GM18870 (cell line): ENCODE measurements around the gene KIAA1614.

ENCODE experiments used
- ATAC-seq: cut with Tn5 transposase; IDR thresholded peaks from one replicate; pipeline ENCODE4 v1.9.1; 2021; ENCODE audit warnings: moderate library complexity; ENCODE audit not compliant: unreplicated experiment

KIAA1614 gene

DNA sequence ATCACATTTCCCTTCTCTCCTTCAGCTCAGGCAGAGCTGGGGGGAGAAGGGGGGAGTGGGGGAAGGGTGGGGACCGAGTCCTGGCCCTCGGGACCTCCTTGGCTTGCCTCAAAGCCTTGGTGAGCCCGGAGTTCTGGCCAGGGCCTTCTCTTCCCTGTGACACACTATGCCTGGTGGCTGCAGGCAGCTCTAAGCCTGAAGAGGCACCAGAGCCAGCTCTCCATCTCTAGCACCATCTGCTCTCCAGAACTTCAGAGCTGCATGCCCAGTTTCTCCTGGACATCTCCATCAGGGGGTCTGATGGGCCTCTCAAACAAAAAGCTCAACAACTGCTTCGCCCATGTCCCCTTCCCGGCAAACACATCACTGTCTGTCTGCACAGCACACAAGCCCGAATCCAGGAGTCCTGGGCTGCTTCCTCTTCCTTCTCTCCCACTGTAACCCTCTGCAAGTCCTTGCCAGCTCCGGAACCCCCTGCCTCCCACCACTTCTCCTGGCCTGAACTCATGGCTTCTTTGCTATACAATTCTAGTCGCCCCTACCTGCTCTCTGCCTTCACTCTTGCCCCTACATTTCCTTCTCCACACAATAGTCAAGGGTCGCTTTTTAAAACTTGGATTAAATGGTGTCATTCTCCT is 26.5 kb downstream of the KIAA1614 start:
- ATAC-seq: no peak

DNA sequence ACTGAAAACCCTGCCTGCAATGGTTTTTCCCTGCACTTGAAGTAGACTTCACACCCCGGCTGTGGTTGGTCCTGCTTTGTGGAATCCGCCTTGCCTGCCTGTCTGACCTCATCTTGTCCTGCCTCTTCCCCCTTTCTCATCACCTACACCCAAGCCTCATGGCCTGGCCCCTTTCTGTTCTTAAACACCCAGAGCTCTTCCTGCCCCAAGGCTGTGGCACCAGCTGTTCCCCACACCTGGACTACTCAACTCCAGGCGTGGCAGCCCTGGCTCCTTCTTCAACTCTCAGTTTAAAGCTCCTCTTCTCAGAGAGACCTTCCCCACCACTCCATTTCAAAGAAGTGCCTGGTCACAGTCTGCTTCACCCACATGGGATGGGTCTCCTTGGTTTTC is 27.0 kb downstream of the KIAA1614 start:
- no peak for ATAC-seq

DNA sequence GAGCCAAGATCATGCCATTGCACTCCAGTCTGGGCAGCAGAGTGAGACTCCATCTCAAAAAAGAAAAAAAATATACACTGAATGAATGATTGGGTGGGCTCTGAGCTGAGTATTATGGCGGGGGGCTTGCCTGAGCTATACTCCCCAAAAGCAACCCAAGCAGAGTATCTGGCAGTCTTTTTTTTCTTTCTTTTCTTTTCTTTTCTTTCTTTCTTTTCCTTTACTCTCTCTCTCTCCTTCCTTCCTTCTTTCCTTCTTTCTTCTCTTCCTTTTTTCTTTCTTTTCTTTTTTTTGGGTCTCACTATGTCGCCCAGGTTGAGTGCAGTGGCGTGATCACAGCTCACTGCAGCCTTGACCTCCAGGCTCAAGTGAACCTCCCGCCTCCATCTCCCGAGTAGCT is 27.7 kb downstream of the KIAA1614 start:
- no peak for ATAC-seq

DNA sequence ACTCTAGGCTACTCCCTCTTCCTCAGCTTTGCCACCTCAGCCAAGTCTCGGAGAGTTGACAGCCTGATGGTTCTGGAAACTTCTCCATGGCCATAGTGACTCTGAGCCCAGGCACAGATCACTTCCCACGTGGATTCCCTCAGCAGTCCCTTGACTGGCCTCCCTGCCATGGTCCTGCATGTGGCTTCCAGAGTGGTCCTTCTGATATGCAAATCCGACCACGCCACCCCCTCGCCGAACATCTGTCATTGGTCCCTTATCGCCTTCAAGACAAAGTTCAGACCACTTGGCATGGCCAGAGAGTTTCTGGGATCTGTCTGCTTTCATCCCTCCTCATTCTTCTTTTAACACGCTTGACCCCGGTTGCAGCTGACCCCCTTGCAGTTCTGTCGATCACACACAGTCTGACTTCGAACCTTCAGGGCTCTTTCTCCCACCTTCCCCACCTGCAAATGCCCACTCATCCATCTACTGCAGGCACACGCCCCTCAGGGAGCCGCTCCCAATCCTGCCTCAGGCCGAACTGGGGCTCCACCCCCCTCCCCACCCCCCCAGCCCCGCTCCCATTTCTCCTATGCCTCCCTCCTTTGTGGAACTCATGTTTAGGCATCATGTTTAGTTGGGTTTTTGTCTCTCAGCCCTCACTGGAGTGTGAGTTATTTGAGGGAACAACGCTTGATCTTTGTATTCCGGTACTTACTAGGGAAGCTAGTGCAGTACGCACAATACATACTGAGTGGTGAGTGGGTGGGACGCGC is 29.0 kb downstream of the KIAA1614 start:
- ATAC-seq: no peak

- ATAC-seq: no peak
Measured at GRCh38 chr1:180945151-180945550, 32.5 kb downstream of the KIAA1614 start.

- ATAC-seq: no peak
Measured at GRCh38 chr1:180945551-180945950, 32.9 kb downstream of the KIAA1614 start.

DNA sequence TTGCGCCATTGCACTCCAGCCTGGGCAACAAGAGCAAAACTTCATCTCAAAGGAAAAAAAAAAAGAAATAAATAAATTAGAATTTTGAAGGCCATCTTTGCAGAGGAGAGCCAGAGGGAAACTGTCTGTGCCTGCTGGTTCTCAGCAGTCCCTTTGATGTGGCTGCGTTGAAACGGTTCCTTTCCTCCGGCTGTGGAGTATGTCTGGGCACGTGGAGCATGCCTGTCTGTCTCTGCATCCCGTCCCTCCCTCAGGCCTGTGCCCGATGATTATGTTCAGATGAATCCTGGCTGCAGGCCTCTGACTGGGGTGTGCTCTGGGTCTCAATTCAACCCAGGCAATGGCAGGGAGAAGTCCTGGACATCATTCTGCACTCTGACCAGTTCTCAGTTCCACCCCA is 33.4 kb downstream of the KIAA1614 start:
- ATAC-seq: no peak

DNA sequence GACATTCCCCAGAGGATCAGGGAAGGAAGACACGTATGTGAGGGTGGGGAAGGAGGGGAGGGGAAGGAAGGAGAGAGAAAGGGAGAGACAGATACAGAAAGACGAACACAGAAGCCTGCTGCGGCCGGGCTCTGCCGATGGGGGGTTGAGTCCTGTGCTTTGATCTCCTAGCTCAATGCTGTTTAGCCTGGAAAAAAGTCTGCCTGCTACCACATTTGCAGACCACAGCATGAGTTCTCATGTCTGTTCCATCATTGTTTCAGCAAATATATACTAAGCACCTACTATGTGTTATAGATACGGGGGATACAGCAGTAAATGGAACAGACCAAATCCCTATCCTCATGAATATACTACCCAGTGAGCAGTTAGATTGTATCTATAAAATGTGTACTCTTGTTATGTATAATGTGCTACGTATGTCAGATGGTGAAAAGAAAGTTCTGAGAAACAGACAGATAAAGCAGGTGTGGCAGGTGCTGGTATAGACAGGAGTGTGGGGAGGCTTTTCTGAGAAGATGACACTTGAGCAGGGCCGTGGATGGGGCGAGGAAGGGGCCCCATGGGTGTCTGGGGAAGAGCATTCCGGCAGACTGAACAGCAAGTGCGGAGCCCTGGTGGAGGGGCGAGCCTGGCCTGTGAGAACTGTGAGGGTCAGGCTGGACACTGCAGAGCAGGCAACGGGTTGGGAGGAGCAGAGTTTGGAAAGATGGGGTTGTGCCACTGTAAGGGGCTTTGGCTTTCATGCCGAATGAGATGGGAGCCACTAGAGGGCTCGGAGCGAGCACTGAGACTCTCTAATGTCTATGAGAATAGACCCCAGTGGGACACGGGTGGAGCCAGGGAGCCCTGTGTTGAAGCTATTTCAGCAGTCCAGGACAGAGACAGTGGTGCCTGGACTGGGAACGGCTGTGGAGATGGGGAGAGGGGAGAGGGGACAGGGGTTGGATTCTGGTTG is 34.1 kb downstream of the KIAA1614 start:
- ATAC-seq: no peak

DNA sequence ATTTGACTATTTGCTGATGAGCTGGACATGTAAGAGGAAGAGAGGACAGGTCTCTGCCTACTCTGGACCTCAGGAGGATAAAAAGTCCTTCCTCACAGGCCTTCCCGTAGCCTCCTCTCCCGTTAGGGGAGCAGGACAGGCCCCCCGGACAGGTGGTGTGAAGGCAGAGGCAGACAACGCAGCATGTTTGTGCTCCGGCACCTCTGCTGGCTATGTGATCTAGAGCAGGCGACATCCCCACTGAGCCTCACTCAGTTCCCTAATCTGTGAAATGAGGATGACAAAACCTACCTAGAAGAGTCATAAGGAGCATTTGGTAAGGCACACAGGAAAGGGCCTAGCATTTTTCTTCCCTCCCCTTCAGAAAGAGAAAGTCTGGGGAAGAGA is 34.8 kb downstream of the KIAA1614 start:
- ATAC-seq: no peak

DNA sequence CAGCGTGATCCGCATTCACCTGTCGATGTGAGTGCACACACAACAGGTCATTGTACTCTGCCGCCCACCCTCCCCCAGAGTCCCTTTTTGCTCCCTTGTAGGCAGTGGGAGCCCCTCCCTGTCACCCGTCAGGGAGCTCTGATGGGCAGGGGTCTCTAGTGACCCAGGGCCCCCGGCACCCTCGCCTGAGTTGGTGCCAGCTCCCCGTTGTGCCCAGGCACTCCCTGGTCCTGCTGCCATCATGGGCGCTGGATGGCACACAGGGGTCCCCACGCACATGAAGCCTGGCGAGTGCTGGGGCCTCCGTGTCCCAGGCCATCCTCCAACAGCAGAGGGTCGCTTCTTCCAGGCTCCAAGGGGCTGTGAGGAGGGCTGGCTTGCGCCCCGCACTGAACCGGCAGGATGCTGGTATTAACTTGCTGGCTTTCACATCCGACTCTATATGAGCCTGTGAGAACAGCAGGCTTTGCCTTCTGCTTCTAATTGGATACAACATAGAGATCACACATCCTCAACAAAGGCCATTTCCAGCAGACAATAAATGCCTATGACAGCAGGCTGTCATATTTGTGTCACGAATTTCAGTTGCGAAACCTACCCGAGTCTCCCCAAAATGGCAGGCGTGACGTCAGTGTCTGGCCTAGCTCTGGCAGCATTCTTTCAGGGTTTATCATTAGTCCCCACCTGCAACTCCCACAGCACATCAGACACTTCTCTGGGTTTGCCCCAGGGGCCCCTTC is 35.4 kb downstream of the KIAA1614 start:
- no peak for ATAC-seq

DNA sequence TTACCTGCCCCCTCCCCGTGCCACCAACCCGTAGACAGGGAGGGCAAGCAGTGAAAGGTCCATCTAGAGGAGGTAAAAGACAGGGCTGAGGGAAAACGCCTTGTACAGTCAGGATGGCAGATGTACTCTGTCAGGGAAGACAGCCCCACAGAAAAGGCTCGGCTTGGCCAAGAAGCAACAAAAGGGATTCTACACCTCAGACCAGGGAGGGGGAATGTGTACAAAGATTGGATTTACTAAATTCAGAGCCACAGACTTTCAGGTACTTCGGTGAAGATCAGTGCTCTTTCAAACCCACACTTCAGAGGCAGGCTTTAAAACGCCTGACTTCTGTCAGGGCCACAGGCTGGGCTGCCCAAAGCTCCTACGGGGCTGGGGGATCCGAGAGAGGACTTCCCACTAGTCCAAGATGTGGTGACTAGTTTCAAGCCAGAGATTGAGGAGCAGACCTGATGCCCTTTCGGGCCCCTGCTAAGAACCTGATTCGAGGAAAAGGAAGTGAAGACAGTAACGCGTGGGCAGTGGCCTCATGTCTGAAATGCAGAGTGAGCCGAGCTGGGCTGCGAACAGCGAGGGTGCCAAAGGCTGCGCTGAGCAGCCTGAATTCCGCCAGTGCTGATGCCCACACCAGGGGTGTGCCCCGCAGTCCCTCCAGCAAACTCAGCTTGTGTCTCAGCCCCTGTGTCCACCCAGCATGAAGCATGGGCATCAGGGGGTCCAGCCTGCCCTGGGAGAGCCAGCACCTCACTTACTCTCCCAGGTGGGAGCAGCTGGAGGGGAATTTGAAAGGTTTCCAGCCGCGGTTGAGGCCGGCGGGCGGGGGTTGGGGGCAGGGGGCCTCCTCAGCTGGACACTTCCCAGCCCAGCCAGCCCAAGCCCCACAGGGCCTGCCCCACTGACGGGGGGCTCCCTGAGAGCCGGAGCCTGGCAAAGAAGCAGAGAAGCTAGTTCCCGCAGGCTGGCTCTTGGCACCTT is 36.2 kb downstream of the KIAA1614 start:
- ATAC-seq: no peak

DNA sequence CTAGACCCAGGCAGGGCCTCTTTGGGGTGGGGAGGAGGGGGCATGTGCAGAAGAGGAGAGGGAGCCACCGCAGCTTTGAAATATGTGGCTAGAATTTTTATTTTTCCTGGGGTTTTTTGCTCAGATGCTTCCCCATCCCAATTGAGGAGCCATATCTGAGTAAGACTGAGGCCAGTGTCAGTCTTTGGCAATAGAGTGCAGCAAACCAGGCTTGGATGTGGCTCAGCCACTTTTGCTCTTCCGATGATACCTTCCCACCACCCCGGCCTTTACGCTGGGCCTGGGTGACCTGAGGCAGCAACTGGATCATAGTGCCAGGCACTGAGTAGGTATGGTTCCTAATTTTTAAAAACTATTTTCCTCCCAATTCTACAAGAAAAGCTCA is 36.9 kb downstream of the KIAA1614 start:
- ATAC-seq: no peak

- ATAC-seq: no peak
Measured at GRCh38 chr1:180950321-180950720, 37.6 kb downstream of the KIAA1614 start.

DNA sequence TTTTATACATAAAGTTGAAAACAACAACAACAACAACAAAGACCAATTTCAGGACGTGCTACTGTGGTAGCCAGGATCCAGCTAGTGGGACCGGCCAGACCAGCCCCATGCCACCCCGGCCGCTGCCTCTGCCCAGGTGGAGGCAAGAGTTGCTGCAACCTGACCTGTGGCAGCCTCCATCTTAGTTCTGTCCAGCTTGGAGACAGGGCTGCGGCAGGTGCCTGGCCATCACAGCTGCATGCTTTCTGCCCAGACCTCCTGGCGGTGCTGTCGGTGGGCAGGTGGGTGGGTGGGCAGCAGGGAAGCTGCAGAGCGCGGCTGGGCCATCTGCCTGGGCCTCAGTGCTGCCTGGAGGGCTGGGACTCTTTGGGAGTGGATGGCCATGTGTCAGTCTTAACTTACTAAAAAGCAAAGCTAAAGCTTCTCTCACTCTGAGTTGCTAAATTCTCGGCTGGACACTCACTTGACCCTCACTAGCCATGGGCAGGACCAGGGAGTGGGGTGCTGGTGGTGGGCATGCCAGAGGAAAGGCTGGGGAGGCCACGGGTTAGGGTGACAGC is 38.6 kb downstream of the KIAA1614 start:
- no peak for ATAC-seq

- ATAC-seq: no peak
Measured at GRCh38 chr1:180951836-180952656, 39.3 kb downstream of the KIAA1614 start.

GRCh38 chr1:180952657-180953013 is 39.9 kb downstream of the KIAA1614 start:
- ATAC-seq: no peak

- ATAC-seq: no peak
Measured at GRCh38 chr1:180953291-180954004, 40.8 kb downstream of the KIAA1614 start.
